ENCODE results near the gene SAMD10.

DNA sequence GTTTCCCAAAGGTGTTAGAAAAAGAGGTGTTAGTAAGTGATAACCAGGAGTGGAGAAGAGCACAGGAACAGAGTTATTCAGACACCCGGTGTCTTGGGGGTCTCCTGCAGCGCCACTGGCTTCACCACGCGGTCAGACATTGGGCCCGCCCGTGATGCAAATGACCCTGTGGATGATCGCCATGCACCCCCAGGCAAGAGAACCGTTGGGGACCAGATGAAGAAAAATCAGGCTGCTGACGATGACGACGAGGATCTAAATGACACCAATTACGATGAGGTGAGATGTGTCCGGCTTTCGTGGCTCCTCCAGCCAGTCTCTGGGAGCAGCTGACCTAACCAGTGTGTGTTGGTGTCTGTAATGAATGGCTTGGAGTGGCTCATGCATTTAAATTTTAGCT, 3.5 kb upstream of the SAMD10 start:
- no peak for TF ChIP-seq EZH2 (optimal IDR thresholded peaks at IDR 0.05; ENCODE audit: low read depth, low read length)
- TF ChIP-seq, protein P1, sequence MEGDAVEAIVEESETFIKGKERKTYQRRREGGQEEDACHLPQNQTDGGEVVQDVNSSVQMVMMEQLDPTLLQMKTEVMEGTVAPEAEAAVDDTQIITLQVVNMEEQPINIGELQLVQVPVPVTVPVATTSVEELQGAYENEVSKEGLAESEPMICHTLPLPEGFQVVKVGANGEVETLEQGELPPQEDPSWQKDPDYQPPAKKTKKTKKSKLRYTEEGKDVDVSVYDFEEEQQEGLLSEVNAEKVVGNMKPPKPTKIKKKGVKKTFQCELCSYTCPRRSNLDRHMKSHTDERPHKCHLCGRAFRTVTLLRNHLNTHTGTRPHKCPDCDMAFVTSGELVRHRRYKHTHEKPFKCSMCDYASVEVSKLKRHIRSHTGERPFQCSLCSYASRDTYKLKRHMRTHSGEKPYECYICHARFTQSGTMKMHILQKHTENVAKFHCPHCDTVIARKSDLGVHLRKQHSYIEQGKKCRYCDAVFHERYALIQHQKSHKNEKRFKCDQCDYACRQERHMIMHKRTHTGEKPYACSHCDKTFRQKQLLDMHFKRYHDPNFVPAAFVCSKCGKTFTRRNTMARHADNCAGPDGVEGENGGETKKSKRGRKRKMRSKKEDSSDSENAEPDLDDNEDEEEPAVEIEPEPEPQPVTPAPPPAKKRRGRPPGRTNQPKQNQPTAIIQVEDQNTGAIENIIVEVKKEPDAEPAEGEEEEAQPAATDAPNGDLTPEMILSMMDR (IDR thresholded peaks at IDR 0.05; ENCODE audit: low read length), result no peak
